Epithelial cell of proximal tubule (primary cell): ENCODE data around the gene KCNT2. TPM values are rescaled to one million over a fixed set of nuclear protein-coding genes. Genes with fewer than 3 reads are reported as not detected.
"Not testable (repeated sequence)": the region's sequence is repeated elsewhere in the genome, so short reads cannot be mapped to it uniquely, and the experiment has no call there.

ENCODE experiments used
- DNase-seq: peaks from one replicate; pipeline ENCODE4 v3.0.0-alpha.2; 2011; ENCODE audit warnings: low read depth
- H3K4me3 ChIP-seq: 2 replicates; pipeline ENCODE4 v1.5.1; 2011; ENCODE audit warnings: low read depth, mild to moderate bottlenecking, low read length
- total RNA-seq: library from RNA; depleted of rRNA; stranded (reverse); fragments of >200 nt; gene quantifications from 2 replicates; pipeline ENCODE4 v1.2.3, GENCODE V29; 2015
- TF ChIP-seq, protein P1 (sequence below): conservative IDR thresholded peaks from 2 replicates; pipeline ENCODE4 v1.5.1; 2012; ENCODE audit warnings: low read depth, mild to moderate bottlenecking, low read length

Gene KCNT2
- total RNA-seq, 1 donor from 2014 or later: 1.7 TPM

GRCh38 chr1:196544617-196545016 lies 63.6 kb downstream of the KCNT2 start:
- DNase-seq: no peak
- TF ChIP-seq, protein P1, sequence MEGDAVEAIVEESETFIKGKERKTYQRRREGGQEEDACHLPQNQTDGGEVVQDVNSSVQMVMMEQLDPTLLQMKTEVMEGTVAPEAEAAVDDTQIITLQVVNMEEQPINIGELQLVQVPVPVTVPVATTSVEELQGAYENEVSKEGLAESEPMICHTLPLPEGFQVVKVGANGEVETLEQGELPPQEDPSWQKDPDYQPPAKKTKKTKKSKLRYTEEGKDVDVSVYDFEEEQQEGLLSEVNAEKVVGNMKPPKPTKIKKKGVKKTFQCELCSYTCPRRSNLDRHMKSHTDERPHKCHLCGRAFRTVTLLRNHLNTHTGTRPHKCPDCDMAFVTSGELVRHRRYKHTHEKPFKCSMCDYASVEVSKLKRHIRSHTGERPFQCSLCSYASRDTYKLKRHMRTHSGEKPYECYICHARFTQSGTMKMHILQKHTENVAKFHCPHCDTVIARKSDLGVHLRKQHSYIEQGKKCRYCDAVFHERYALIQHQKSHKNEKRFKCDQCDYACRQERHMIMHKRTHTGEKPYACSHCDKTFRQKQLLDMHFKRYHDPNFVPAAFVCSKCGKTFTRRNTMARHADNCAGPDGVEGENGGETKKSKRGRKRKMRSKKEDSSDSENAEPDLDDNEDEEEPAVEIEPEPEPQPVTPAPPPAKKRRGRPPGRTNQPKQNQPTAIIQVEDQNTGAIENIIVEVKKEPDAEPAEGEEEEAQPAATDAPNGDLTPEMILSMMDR: no peak
- no peak overlapping the region for H3K4me3 ChIP-seq

DNA sequence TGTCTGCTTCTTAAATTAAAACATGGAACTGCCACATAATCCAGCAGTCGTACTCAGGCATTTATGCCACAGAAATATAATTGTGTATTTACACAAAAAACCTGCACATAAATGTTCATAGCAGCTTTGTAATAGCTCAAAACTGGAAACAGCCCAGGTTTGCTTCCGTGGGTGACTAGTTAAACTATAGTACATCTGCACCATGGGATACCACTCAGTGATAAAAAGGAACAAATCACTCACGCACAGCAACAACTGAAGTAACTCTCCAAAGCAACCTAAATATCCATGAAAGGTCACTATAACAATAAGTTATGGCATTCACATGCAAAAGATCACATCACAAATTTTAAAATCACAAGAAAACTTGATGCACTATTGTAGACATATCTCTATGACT lies 64.4 kb downstream of the KCNT2 start:
- TF ChIP-seq, protein P1: no peak
- DNase-seq: no peak
- H3K4me3 ChIP-seq: no peak overlapping the region

DNA sequence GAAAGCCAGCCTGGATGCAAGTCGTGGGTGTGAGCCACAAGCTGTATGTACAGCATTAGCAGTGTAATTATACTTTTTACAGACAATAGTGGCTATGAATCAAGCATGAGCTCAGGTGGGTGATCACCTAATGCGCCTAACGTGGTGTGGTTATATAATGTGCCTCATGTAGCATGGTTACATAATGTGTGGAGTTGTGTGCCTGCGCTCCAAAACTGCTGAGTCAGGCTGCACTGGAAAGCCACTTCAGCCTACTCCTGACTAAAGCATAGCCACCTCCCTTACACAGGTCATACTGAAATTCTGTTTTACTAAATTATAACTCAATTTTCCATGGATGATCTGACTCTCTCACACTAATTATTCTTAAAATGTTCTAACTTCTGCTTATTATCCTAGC lies 69.8 kb downstream of the KCNT2 start:
- H3K4me3 ChIP-seq: no peak overlapping the region
- DNase-seq: no peak
- TF ChIP-seq, protein P1: no peak

DNA sequence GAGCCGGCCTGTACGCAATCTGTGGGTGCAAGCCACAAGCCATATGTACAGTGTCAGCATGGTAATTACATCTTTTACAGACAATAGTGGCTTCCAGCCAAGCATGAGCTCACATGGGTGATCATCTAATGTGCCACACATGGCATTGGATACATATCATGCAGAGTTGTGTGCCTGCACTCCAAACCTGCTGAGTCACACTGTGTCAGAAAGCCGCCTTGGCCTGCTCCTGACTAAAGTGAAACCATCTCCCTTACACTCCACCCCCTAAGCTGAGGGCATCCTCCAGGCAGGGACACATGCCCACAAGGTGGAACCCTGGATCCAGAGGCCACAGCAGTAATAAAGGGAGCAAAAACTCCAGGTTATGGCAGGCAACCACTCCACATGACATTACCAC lies 72.5 kb downstream of the KCNT2 start:
- TF ChIP-seq, protein P1: no peak
- DNase-seq: no peak
- no peak overlapping the region for H3K4me3 ChIP-seq

- no peak for DNase-seq
- TF ChIP-seq, protein P1: no peak
- H3K4me3 ChIP-seq: no peak overlapping the region
These were observed 76.3 kb downstream of the KCNT2 start for GRCh38 chr1:196531737-196532524.

- H3K4me3 ChIP-seq: no peak overlapping the region
- TF ChIP-seq, protein P1: no peak
- no peak for DNase-seq
These were observed 80.3 kb downstream of the KCNT2 start for GRCh38 chr1:196527919-196528318.

GRCh38 chr1:196522574-196523345 lies 85.5 kb downstream of the KCNT2 start:
- not testable (repeated sequence) for DNase-seq, H3K4me3 ChIP-seq
